ENCODE measurements around the gene CPSF6. TPM values are rescaled to one million over a fixed set of nuclear protein-coding genes. Genes with fewer than 3 reads are reported as not detected.

Gene CPSF6
- total RNA-seq, 1 experiment from 2014 or later: 124 TPM

- ChIA-PET CTCF (no interaction called here), POLR2A (no interaction called here)
- Mint-ChIP-seq H3K27me3 (ENCODE audit: low read depth) (peaks cover 5% of the 10 kb centered on the region; the same call in 1 of the 2 replicates), H3K27ac (no peak overlapping the region), H3K4me3 (no peak overlapping the region), H3K36me3 (peaks cover 11% of the 10 kb centered on the region), H3K9me3 (peaks cover 24% of the 10 kb centered on the region), H3K4me1 (no peaks in the 10 kb centered on the region)
- no peak for TF ChIP-seq NFYB (CRISPR knock-in tag; conservative IDR thresholded peaks at IDR 0.05; ENCODE audit: low read depth)
- no peak for TF ChIP-seq ATF3 (CRISPR knock-in tag; conservative IDR thresholded peaks at IDR 0.05)
- no peak for TF ChIP-seq ZNF532 (CRISPR knock-in tag; IDR thresholded peaks at IDR 0.05; ENCODE audit: borderline replicate concordance)
- no peak for TF ChIP-seq ZNF396 (CRISPR knock-in tag; IDR thresholded peaks at IDR 0.05; ENCODE audit: borderline replicate concordance)
- TF ChIP-seq ATF6 (CRISPR knock-in tag; IDR thresholded peaks at IDR 0.05): no peak
- TF ChIP-seq USF2 (CRISPR knock-in tag; IDR thresholded peaks at IDR 0.05): no peak
- ATAC-seq (no peak), DNase-seq (ENCODE audit: low spot score) (no peak)
Measured at GRCh38 chr12:69298133-69298532, 58.8 kb downstream of the CPSF6 start.

- H3K4me1 Mint-ChIP-seq: no peaks in the 10 kb centered on the region
- peaks cover 10% of the 10 kb centered on the region for H3K27me3 Mint-ChIP-seq (ENCODE audit: low read depth)
- H3K9me3 Mint-ChIP-seq: peaks cover 31% of the 10 kb centered on the region
- H3K27ac Mint-ChIP-seq: no peak overlapping the region
- DNase-seq (ENCODE audit: low spot score): no peak
- ATAC-seq: no peak
- no peak overlapping the region for H3K4me3 Mint-ChIP-seq
- POLR2A ChIA-PET: no interaction called here
- TF ChIP-seq ZNF317 (CRISPR knock-in tag; IDR thresholded peaks at IDR 0.05; ENCODE audit: borderline replicate concordance, low read depth) (no peak), ZMAT4 (CRISPR knock-in tag; IDR thresholded peaks at IDR 0.05) (no peak), FOXJ3 (CRISPR knock-in tag; IDR thresholded peaks at IDR 0.05; ENCODE audit: borderline replicate concordance) (no peak), AR (CRISPR knock-in tag; IDR thresholded peaks at IDR 0.05) (no peak), ESRRA (CRISPR knock-in tag; IDR thresholded peaks at IDR 0.05; ENCODE audit: borderline replicate concordance) (no peak), JAZF1 (CRISPR knock-in tag; IDR thresholded peaks at IDR 0.05) (no peak), NR1H2 (CRISPR knock-in tag; IDR thresholded peaks at IDR 0.05) (no peak), ZNF416 (CRISPR knock-in tag; IDR thresholded peaks at IDR 0.05) (no peak), RELA (CRISPR knock-in tag; IDR thresholded peaks at IDR 0.05; ENCODE audit: borderline replicate concordance) (no peak), ZNF425 (CRISPR knock-in tag; conservative IDR thresholded peaks at IDR 0.05) (no peak), CDX4 (CRISPR knock-in tag; IDR thresholded peaks at IDR 0.05; ENCODE audit: borderline replicate concordance) (no peak), SMAD3 (CRISPR knock-in tag; IDR thresholded peaks at IDR 0.05; ENCODE audit: borderline replicate concordance) (no peak), ATF1 (CRISPR knock-in tag; IDR thresholded peaks at IDR 0.05) (no peak), ETV6 (CRISPR knock-in tag; IDR thresholded peaks at IDR 0.05) (no peak), ZNF138 (CRISPR knock-in tag; conservative IDR thresholded peaks at IDR 0.05) (no peak)
- CTCF ChIA-PET: interaction anchor here (0.7 kb wide), 1 partner anchor 8 kb away, joined by 4 read pairs; no protein-coding TSS in a partner anchor
- H3K36me3 Mint-ChIP-seq: peaks cover 11% of the 10 kb centered on the region
Measured at GRCh38 chr12:69298947-69299346, 59.6 kb downstream of the CPSF6 start.
